Activated CD4-positive, alpha-beta T cell treated with anti-CD3 and anti-CD28 coated beads, Interleukin-2, amount 50 U/mL, for 16 hours (primary cell): Measurements from ENCODE around the gene KCNJ11.
A peak's percentile ranks its signal among the peaks of the same experiment; 100 is the strongest.

Source experiments
- DNase-seq: peaks from one replicate; pipeline ENCODE4 v3.0.0-alpha.2; 2020

Gene KCNJ11

DNA sequence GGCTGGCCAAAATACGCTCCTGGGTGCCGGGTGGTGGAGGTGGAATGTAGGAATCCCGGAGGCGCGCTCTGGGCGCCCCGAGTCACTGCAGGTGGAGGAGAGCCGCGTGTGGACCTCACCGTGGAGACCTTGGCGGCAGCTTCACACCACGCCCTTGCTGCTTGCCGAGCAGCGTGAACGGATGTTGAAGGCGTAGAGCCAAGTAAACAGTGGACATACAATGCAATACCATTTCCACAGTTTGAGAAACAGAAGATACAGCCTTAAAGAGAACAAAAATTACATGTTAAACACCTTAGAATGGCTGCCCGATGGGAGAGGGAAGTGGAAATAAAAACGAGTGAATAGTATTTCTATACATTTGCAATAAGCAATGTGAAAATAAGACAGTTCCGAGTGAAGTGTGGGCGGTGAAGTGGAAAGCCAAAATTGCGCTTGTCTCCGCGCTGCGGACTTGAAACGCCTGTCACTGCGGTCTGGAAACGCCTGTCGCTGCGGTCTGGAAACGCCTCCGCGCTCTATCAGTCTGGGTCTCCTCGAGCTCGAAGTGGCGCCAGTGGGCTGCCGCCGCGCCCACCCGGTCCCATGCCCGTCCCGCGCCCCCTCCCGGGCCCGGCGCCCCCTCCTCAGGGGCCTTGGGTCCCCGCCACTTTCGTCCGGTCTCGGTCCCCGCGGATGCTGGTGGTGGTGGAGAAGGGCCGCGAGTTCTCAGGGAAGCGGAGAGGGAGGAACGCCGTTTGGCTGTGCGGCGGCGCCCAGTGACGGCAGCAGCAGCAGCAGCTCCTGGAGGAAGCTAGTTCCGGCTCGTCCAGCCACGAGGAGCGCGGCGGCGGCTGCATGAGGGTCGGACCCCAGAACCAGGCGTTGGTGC, 35.3 kb downstream of the KCNJ11 start:
- peak; percentile 26 for DNase-seq

- DNase-seq = no peak
Observed at GRCh38 chr11:17351510-17352176, 36.8 kb downstream of the KCNJ11 start, which contains the start of gene NCR3LG1. NCR3LG1 (plus strand) TSS chr11:17351800; CDS start chr11:17351970, 170 bp downstream.

- DNase-seq = no peak
Observed at GRCh38 chr11:17351172-17351509, 37.3 kb downstream of the KCNJ11 start.

- no peak for DNase-seq
Observed at GRCh38 chr11:17350455-17351171, 37.8 kb downstream of the KCNJ11 start.

DNA sequence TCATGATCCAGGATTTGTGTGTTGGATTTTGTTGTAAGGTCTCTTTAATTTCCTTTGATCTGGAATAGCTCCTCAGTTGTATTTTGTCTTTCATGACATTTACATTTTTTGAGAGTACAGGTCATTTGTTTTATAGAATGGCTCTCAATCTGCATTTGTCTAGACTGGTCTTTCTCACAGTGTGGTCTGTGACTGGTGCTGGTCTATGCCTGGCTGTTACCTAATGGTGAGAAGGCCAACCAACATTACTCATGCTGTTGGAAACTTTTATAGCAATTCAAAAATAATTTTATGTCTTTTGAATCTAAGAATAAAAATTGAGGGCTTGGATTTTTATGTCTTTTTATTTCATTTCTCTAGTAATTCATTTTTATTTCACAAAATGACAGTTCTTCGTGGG, 40.8 kb downstream of the KCNJ11 start:
- no peak for DNase-seq

DNA sequence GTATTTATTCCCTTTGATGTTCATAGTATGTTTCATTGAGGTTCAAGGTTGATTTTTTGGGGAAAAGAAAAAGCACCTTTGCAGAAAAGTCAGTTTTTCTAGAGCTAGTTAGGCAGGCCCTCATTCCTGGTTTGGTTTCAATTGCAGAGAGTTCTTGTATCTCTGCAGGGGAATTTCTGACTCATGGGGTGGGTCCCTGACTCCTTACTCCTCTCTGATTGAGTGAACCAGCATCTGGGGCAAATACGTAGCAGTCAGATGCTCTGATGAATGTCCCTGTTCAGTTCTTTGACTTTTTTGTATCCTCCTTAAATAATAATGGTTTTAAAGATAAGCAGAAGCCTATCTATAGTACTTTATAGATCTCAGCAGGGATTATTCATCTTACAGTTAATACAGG, 44.6 kb downstream of the KCNJ11 start:
- DNase-seq = peak; percentile 18

DNA sequence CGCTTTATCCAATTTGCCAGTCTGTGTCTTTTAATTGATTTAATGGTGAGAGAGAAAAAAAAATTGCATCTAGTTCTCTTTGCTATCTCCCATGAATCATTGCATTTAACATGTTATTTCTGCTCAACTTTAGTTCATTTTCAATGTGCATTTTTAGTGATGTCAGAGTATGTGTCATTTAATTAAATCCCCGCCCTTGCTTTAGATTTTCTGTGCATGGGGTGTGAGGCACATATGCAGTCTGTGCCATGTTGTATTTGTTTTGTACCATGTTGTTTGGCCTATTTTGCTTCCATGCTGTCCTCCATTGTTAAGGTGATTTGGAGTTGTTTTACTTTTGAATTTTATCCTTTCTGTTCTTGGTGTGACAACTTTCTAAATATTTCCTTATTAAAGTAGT, 45.2 kb downstream of the KCNJ11 start:
- no peak for DNase-seq
